Measurements from ENCODE around the gene SPIN1.

- TF ChIP-seq CTCF (IDR thresholded peaks at IDR 0.05) = no peak
- no peak for TF ChIP-seq POLR2A (IDR thresholded peaks at IDR 0.05)
Measured at GRCh38 chr9:88414298-88414697, 26.1 kb downstream of the SPIN1 start.
